ENCODE data around the gene TOGARAM1. TPM values are rescaled to one million over a fixed set of nuclear protein-coding genes. Genes with fewer than 3 reads are reported as not detected.

TOGARAM1 gene
- total RNA-seq, 4 donors from 2014 or later: 12.0 to 21.2 (median 20.0) TPM

DNA sequence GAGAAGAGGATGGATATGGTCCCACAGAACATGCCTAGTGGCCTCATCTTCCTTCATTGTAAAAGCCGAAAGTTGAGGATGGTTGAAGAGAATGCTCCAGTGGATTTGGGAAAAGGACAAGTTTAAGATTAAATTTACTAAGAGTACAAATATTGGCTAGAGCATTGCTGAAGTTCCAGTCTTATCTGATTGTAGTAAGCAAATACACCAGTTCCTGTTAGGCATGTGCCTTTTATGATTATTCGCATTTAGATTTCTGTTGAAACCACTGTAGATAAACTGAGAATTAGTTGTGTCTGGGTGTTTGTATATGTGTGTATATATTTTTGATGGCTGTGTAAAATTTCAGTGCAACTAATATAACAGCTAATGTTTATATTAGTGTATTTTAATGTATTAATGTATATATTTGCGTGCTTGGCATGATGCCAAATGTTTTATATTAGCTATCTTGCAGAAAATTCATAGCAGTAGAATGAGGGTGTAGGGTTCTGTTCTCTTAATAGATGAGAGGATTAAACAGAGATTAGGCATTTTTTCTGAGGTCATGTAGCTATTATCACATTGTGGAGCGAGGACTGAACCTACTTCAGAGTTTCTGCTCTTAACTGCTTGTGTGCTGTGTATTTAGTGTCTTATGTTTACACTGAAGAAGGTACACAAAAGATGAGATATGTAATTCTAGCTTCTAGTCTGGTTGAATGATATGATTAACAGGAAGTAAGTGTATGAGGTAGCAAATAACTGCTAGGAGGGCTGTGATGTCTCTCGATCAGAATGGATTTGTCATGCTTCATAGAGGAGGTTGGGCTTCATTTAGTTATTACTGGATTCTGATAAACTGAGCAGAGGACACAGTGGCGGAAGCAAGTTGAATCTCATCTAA is 151.1 kb downstream of the TOGARAM1 start:
- no peak for ATAC-seq
- peaks cover 3 to 92% of the 10 kb centered on the region in 2 donors for H3K36me3 ChIP-seq
- 81 to 89% methylated on average over 6 of the region's 6 CpGs for WGBS, 2 donors (ENCODE audit: low coverage in 1 of 2)
- no peak overlapping the region for H3K27ac ChIP-seq
- H3K4me1 ChIP-seq: no peaks in the 10 kb centered on the region
- TF ChIP-seq EP300 (IDR thresholded peaks at IDR 0.05) (no peak), POLR2AphosphoS5 (IDR thresholded peaks at IDR 0.05) (no peak), POLR2A (IDR thresholded peaks at IDR 0.05) (no peak)
- TF ChIP-seq, protein P1, sequence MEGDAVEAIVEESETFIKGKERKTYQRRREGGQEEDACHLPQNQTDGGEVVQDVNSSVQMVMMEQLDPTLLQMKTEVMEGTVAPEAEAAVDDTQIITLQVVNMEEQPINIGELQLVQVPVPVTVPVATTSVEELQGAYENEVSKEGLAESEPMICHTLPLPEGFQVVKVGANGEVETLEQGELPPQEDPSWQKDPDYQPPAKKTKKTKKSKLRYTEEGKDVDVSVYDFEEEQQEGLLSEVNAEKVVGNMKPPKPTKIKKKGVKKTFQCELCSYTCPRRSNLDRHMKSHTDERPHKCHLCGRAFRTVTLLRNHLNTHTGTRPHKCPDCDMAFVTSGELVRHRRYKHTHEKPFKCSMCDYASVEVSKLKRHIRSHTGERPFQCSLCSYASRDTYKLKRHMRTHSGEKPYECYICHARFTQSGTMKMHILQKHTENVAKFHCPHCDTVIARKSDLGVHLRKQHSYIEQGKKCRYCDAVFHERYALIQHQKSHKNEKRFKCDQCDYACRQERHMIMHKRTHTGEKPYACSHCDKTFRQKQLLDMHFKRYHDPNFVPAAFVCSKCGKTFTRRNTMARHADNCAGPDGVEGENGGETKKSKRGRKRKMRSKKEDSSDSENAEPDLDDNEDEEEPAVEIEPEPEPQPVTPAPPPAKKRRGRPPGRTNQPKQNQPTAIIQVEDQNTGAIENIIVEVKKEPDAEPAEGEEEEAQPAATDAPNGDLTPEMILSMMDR (IDR thresholded peaks at IDR 0.05): no peak
- H3K27me3 ChIP-seq: no peaks in the 10 kb centered on the region
- no peak overlapping the region for H3K4me3 ChIP-seq
- H3K9me3 ChIP-seq: no peaks in the 10 kb centered on the region

DNA sequence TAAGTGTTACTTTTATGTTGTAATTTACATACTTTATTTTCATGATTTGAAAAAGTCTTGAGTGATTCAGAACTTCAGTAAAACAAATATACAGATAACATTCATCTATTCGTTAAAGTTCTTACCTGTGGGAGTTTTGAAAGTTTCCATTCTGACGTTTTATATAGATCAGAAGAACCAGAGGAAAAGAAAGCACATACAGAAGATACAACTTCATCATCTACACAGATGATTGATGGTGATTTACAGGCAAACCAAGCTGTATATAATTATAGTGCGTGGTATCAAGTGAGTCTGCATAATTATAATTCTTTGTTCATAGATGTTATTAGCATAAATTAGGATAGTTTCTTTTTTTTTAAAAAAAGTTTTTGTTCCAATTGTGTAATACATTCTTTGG is 152.3 kb downstream of the TOGARAM1 start:
- Histone ChIP-seq H3K36me3 (peaks cover 3 to 98% of the 10 kb centered on the region in 2 donors), H3K27ac (no peak overlapping the region), H3K27me3 (no peaks in the 10 kb centered on the region), H3K4me1 (no peaks in the 10 kb centered on the region), H3K9me3 (no peaks in the 10 kb centered on the region), H3K4me3 (no peak overlapping the region)
- ATAC-seq: no peak
- 56 to 75% methylated on average over 3 of the region's 3 CpGs for WGBS, 2 donors (ENCODE audit: low coverage in 1 of 2)
- TF ChIP-seq EP300 (IDR thresholded peaks at IDR 0.05) (no peak), POLR2A (IDR thresholded peaks at IDR 0.05) (no peak), POLR2AphosphoS5 (IDR thresholded peaks at IDR 0.05) (no peak)
- TF ChIP-seq, protein P1 (IDR thresholded peaks at IDR 0.05): no peak

DNA sequence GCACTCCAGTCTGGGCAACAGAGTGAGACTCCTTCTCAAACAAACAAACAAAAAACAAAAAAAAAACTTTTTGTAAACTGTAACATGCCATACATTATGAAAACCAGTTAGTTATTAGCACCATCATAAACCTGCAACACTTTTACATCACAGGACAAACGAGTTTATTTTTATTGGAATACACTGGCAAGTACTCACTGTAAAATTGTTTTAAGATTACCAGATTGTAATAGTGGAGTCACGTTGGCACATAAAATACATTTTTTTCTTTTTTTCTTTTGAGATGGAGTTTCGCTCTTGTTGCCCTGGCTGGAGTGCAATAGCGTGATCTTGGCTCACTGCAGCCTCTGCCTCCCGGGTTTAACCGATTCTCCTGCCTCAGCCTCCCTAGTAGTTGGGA is 156.6 kb downstream of the TOGARAM1 start:
- H3K27me3 ChIP-seq: no peaks in the 10 kb centered on the region
- H3K4me3 ChIP-seq: no peak overlapping the region
- 58 to 84% methylated on average over 2 to 6 of the region's 6 CpGs for WGBS, 2 donors (ENCODE audit: low coverage in 1 of 2)
- peaks cover 6 to 97% of the 10 kb centered on the region in 2 donors for H3K36me3 ChIP-seq
- no peak overlapping the region for H3K27ac ChIP-seq
- no peaks in the 10 kb centered on the region for H3K9me3 ChIP-seq
- H3K4me1 ChIP-seq: no peaks in the 10 kb centered on the region
- no peak for ATAC-seq
- TF ChIP-seq POLR2A (IDR thresholded peaks at IDR 0.05) (no peak), EP300 (IDR thresholded peaks at IDR 0.05) (no peak), POLR2AphosphoS5 (IDR thresholded peaks at IDR 0.05) (no peak)
- TF ChIP-seq, protein P1 (IDR thresholded peaks at IDR 0.05): no peak

DNA sequence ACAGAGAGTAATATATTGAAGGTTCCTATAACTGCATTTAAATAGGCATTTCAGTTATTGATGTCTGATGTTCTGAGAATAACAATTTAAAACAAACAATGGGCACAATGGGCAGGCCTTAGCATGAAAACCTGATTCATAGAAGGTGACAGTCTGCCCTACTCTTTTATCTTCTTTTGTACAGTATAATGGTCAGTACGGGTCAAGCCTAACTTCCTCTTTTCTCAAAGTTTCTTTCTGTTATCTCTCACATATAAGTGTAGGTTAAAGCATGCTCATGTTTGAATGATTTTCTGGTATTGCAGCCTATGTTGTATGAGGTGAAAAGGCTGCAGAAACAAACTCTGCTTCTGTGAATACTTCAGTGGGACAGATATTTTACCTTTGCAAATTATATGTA is 158.1 kb downstream of the TOGARAM1 start:
- TF ChIP-seq, protein P1 (IDR thresholded peaks at IDR 0.05): no peak
- TF ChIP-seq POLR2A (IDR thresholded peaks at IDR 0.05) (no peak), POLR2AphosphoS5 (IDR thresholded peaks at IDR 0.05) (no peak), EP300 (IDR thresholded peaks at IDR 0.05) (no peak)
- Histone ChIP-seq H3K4me3 (no peak overlapping the region), H3K27ac (no peak overlapping the region), H3K4me1 (no peaks in the 10 kb centered on the region), H3K36me3 (peaks cover 3 to 98% of the 10 kb centered on the region in 2 donors), H3K9me3 (no peaks in the 10 kb centered on the region), H3K27me3 (no peaks in the 10 kb centered on the region)
- no peak for ATAC-seq
- 73 to 82% methylated on average over 1 of the region's 1 CpG for WGBS, 2 donors (ENCODE audit: low coverage in 1 of 2)

DNA sequence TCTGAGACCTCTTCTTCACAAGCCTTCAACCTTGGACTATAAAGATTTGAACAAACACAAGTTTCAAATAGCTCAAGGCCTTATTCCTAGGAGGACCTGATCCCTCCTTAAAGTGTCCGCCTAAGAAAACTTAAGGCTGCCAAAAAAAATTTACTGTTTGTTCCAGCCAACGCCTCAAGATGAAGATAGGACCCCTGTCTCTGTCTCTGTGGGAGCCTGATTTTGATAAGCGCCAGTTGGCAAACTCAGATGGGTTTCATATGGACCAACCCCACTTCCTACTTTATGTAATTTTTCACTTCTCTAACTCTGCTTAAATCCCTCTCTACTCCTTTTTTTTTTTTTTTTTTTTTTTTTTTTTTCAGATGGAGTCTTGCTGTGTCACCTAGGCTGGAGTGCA is 161.3 kb downstream of the TOGARAM1 start:
- H3K9me3 ChIP-seq: no peaks in the 10 kb centered on the region
- TF ChIP-seq EP300 (IDR thresholded peaks at IDR 0.05): no peak
- no peak for TF ChIP-seq POLR2A (IDR thresholded peaks at IDR 0.05)
- TF ChIP-seq, protein P1 (IDR thresholded peaks at IDR 0.05): no peak
- no peak for TF ChIP-seq POLR2AphosphoS5 (IDR thresholded peaks at IDR 0.05)
- H3K36me3 ChIP-seq: peaks cover 3 to 98% of the 10 kb centered on the region in 2 donors
- H3K27me3 ChIP-seq: no peaks in the 10 kb centered on the region
- 87 to 100% methylated on average over 2 to 3 of the region's 3 CpGs for WGBS, 2 donors (ENCODE audit: low coverage in 1 of 2)
- H3K4me3 ChIP-seq: no peak overlapping the region
- no peaks in the 10 kb centered on the region for H3K4me1 ChIP-seq
- H3K27ac ChIP-seq: no peak overlapping the region
- ATAC-seq: no peak
